Measurements from ENCODE around the gene ARPIN. TPM values are rescaled to one million over a fixed set of nuclear protein-coding genes. Genes with fewer than 3 reads are reported as not detected.

ARPIN gene
- total and polyA plus RNA-seq, 10 of the 15 experiments (the other 5 are each of a cell fraction or from before 2014, with no cell fraction given), result 0.02 to 0.04 TPM; not detected in 8

DNA sequence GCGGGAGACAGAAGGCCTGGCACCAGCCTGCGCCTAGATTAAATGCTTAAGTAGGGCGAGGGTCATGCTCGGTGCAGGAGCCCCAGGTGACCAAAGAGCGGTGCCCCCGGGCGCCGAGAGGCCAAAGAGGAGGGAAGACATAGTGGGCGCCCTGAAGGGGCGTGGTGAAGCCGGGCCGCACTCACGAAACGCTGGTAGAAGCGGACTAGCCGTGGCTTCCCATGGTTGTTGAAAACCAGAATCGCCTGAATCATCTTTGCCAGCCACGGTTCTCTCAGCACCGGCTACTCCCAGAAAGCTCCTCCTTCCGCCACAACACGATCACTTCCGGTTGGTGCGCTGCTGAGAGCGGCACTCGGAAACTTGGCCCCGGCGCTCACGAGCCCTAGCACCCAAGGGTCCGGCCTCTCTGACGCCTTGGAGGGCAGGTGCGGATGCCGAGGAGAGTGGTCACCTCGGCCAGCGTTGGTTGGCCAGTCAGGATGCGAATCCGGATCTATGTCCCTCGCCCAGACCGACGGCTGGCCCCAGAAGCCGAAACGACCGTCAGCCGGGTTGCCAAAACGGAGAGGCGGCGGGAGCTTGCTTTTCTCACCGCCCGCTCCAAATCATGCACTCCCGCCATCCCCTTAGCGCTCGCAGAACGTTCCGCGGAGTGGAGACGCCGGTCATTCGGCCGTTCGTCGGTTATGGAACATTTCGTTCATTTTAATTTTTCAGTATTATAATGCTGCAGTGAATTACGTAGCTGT lies 18.9 kb downstream of the ARPIN start, which contains the start of gene AP3S2 (continued):
- TF ChIP-seq HCFC1 (IDR thresholded peaks at IDR 0.05; ENCODE audit: low read length) (peak; percentile 90), KDM1A (IDR thresholded peaks at IDR 0.05; ENCODE audit: borderline replicate concordance) (no peak), KLF5 (IDR thresholded peaks at IDR 0.05; ENCODE audit: partially characterized antibody) (peak; percentile 53), POLR2AphosphoS2 (IDR thresholded peaks at IDR 0.05; ENCODE audit: low read depth, low read length) (peak; percentile 80), EZH2 (IDR thresholded peaks at IDR 0.05; ENCODE audit: borderline replicate concordance, control insufficient read depth, low read depth, low read length) (no peak), MXI1 (IDR thresholded peaks at IDR 0.05; ENCODE audit: low read depth, low read length) (peak; percentile 73), CREB1 (IDR thresholded peaks at IDR 0.05; ENCODE audit: low read depth) (peak; percentile 85), BMI1 (IDR thresholded peaks at IDR 0.05; ENCODE audit: borderline replicate concordance) (no peak; the same call in 1 of the 2 replicates), TARDBP (IDR thresholded peaks at IDR 0.05; ENCODE audit: borderline replicate concordance) (peak; percentile 88; the same call in 1 of the 2 replicates), BCLAF1 (IDR thresholded peaks at IDR 0.05) (no peak), SIN3A (IDR thresholded peaks at IDR 0.05; ENCODE audit: low read depth, low read length) (peak; percentile 91), HDAC2 (IDR thresholded peaks at IDR 0.05) (no peak), SP1 (IDR thresholded peaks at IDR 0.05; ENCODE audit: low read depth, low read length) (peak; percentile 80), NFIC (IDR thresholded peaks at IDR 0.05; ENCODE audit: low read depth, low read length) (peak; percentile 18; the same call in 1 of the 2 replicates), FOXK2 (IDR thresholded peaks at IDR 0.05) (peak; percentile 83), POU2F2 (IDR thresholded peaks at IDR 0.05; ENCODE audit: borderline replicate concordance, low read depth, low read length) (peak; percentile 87; the same call in 2 of the 3 replicates), PAX8 (IDR thresholded peaks at IDR 0.05) (no peak), ZNF24 (IDR thresholded peaks at IDR 0.05) (peak; percentile 77)
- TF ChIP-seq, protein P1, sequence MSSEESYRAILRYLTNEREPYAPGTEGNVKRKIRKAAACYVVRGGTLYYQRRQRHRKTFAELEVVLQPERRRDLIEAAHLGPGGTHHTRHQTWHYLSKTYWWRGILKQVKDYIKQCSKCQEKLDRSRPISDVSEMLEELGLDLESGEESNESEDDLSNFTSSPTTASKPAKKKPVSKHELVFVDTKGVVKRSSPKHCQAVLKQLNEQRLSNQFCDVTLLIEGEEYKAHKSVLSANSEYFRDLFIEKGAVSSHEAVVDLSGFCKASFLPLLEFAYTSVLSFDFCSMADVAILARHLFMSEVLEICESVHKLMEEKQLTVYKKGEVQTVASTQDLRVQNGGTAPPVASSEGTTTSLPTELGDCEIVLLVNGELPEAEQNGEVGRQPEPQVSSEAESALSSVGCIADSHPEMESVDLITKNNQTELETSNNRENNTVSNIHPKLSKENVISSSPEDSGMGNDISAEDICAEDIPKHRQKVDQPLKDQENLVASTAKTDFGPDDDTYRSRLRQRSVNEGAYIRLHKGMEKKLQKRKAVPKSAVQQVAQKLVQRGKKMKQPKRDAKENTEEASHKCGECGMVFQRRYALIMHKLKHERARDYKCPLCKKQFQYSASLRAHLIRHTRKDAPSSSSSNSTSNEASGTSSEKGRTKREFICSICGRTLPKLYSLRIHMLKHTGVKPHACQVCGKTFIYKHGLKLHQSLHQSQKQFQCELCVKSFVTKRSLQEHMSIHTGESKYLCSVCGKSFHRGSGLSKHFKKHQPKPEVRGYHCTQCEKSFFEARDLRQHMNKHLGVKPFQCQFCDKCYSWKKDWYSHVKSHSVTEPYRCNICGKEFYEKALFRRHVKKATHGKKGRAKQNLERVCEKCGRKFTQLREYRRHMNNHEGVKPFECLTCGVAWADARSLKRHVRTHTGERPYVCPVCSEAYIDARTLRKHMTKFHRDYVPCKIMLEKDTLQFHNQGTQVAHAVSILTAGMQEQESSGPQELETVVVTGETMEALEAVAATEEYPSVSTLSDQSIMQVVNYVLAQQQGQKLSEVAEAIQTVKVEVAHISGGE (CRISPR knock-in tag; IDR thresholded peaks at IDR 0.05), result peak; percentile 98
- TF ChIP-seq, protein P2, sequence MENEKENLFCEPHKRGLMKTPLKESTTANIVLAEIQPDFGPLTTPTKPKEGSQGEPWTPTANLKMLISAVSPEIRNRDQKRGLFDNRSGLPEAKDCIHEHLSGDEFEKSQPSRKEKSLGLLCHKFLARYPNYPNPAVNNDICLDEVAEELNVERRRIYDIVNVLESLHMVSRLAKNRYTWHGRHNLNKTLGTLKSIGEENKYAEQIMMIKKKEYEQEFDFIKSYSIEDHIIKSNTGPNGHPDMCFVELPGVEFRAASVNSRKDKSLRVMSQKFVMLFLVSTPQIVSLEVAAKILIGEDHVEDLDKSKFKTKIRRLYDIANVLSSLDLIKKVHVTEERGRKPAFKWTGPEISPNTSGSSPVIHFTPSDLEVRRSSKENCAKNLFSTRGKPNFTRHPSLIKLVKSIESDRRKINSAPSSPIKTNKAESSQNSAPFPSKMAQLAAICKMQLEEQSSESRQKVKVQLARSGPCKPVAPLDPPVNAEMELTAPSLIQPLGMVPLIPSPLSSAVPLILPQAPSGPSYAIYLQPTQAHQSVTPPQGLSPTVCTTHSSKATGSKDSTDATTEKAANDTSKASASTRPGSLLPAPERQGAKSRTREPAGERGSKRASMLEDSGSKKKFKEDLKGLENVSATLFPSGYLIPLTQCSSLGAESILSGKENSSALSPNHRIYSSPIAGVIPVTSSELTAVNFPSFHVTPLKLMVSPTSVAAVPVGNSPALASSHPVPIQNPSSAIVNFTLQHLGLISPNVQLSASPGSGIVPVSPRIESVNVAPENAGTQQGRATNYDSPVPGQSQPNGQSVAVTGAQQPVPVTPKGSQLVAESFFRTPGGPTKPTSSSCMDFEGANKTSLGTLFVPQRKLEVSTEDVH (IDR thresholded peaks at IDR 0.05; ENCODE audit: low read depth, partially characterized antibody), result peak; percentile 87
